Stimulated activated CD4-positive, alpha-beta T cell treated with anti-CD3 and anti-CD28 coated beads, Interleukin-2, amount 100 ng/mL, for 24 hours (primary cell): Measurements from ENCODE around the gene PLD1.

Experiments
- DNase-seq, 2 donors: peaks; one replicate each; pipeline ENCODE4 v3.0.0-alpha.2; 2020

PLD1 gene

GRCh38 chr3:171790574-171790897, 19.7 kb downstream of the PLD1 start:
- DNase-seq: no peak

- DNase-seq: no peak
Measured at GRCh38 chr3:171789759-171790505, 20.4 kb downstream of the PLD1 start.

DNA sequence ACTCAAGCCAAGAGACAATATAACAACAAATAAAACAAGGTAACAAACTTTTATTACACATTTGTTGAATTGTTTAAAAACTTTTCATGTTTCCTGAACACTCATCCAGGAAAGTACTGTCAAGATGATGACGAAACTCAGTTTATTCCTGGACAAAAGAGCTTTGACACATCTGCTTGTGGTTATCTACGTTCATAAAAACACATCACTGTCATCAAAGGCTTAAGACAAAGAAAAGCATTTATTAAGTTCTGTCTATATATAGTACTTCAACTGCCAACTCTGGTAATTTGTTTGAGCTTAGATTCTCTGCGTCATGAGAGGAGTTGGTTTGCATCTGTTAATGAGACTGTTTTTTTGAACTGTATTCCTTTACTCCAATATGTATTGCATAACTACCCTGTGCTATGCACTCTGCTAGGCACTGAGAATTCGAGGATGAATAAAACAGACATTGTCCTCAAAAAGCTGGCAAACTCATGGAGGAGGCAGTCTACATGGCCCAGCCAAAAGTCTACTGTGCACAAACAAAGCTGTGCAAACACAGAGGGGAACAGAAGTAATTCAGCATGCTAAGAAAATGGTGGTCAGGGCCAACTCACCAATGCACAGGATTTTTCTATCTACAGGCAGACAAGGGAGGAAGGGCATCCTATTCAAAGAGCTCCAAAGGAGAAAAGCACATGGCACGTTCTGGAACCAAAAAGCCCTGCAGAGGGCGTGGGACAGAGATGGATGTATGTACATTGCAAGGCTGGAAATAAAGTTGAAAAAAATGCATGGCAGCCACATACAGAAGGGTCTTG, 21.5 kb downstream of the PLD1 start:
- no peak for DNase-seq

DNA sequence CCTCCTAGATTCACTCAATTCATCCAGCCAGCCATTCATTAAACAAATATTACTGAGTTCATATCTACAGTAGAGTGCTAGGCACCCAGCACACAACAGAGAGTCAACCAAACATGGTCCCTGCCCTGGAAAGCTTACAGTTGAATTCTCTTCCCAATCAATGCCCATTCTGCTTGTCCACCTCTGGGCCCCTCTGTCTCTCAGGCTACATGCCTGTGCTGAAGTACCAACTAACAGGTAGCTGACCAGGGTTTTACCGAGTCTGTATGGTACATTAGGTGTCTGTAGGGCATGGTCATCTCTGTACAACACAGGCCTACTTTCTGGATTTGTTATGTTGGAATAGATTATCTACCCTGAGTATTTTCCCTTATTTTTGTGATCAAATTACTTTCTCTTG, 23.3 kb downstream of the PLD1 start:
- DNase-seq: no peak

DNA sequence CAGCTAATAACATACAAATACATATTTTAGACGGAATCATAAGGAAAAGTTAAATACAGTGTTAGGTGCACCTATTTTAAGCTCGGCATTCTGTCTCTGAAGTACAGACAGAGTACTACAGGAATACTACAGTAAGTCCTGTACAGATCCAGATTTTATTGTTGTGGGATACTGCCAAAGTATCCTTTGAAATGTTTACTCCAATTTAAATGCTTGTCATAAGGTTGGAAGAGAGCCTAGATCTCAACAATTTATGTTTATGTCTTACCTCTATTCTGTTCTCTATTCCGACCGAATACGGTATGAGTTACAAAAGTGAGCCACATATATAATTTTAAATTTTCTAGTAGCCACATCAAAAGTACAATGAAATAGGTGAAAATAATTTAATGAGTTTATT, 25.3 kb downstream of the PLD1 start:
- DNase-seq: no peak

DNA sequence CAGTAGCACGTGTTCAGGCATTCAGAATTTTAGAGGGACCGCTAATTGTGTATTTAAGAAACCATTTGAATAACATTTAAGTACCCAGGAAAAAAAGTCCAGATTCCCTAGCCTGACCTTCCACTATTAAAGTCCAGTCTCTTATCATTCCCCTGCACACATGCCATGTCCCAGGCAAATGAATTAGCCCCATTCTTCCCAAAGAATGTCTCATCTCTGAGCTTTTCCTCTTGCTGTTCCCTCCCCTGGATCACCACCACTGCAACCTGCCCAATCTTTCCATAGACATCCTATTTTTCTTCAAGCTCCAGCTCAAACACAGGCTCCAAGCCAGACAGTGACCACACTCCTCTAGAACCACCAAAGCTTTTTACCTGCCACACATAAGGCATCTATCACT, 25.9 kb downstream of the PLD1 start:
- DNase-seq: no peak

GRCh38 chr3:171783626-171784025, 26.7 kb downstream of the PLD1 start:
- no peak for DNase-seq

- no peak for DNase-seq
Measured at GRCh38 chr3:171783086-171783485, 27.2 kb downstream of the PLD1 start.

DNA sequence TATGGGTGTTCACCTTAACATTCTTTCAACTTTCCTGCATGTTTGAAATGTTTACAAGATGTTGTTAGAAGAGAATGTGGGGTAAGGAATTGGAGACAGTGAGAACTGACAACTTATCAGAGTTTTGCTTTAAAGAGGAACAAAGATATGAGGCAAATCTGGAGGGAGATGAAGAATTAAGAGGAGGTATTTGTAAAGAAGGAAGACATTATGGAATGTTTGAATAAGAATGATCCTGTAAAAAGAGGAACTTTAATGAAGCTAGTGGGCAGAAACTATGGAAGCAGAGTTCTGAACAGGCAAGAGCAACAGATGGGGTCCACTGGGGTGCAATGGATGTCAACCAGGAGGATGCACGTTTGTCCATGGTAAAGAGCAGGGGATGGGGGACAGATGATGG, 27.7 kb downstream of the PLD1 start:
- no peak for DNase-seq

DNA sequence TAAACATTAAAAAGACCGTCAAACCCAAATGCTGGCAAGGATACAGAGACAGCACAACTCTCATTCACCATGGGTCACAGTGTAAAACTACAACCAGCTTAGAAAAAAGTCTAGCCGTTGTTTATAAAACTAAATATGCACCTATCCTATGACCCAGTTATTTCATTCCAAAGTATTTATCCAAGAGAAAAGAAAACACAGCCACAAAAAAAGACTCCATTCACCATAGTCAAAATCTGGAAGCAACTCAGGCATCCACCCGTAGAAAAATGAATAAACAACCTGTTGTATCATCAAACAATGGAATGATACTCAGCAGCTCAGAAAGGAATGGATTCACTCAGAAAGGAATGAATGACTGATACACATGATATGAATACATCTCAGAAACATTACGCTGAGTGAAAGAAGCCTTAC, 28.6 kb downstream of the PLD1 start:
- no peak for DNase-seq

DNA sequence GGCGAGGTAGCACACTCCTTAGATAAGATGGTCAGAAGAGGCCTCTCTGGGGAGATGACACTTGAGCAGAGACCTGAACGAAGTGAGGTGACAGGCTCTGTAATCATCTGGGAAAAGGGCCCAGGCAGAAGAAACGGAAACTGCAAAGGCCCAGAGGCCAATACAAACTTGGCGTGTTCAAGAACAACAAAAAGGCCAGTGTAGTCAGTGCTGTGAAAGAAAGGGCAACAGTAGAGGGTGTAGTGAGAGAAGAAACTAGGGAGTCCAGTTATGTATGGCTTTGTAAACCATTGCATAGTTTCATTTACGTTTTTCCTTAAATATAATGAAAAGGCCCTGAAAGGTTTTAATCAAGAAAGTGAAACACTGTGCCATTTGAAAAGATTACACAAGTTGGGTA, 31.8 kb downstream of the PLD1 start:
- DNase-seq: no peak

GRCh38 chr3:171777596-171777995, 32.7 kb downstream of the PLD1 start:
- no peak for DNase-seq

GRCh38 chr3:171776839-171777583, 33.3 kb downstream of the PLD1 start:
- no peak for DNase-seq

- DNase-seq: no peak
Measured at GRCh38 chr3:171776411-171776810, 33.9 kb downstream of the PLD1 start.

DNA sequence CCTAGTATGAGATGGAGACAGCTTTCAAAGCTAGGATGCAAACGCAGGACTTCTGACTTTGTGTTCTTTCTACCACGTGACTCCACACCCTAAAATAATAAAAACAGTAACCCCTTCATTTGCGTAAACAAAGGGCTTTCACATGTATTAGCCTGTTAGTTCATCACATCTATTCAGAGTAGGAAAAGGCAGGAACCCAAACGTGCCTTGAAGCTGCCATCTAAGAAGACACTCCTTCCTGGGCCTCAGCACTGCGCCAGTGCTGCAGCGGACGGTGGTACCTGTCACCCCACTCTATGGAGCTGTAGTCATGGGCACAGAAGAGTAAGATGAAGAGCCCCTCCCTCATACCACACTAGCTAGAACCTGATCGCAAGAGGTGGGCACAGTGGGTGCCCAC, 34.3 kb downstream of the PLD1 start:
- no peak for DNase-seq

GRCh38 chr3:171774521-171774920, 35.8 kb downstream of the PLD1 start:
- DNase-seq: no peak

DNA sequence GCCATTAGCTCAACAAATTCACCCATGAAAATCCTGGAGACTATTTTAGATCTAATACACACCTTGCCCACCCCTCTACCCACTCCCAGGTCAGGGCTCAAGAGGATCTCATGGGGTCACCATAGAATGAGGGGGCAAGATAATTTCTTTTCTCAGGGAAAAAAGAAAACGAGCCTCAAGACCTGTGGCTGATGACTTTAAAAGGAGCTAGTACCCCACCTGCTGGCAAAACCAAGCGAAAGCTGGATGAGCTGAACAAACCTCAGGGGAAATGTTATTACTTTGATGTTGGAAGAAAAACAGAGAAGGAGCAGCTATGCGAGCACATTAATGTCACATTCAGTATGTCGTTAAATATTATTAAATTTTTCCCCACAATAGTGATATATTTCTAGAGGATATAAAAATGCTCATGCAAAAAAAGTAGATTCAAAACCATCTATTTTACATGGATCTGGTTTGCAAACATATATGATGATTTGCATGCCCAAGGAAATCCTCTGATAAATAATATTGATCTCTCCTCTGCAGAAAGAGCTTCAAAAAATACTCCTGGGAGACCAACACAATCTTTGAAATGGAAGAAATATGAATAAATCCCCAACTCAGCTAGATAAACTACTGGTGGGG, 37.7 kb downstream of the PLD1 start:
- peak; percentile 45 to 55 for DNase-seq

DNA sequence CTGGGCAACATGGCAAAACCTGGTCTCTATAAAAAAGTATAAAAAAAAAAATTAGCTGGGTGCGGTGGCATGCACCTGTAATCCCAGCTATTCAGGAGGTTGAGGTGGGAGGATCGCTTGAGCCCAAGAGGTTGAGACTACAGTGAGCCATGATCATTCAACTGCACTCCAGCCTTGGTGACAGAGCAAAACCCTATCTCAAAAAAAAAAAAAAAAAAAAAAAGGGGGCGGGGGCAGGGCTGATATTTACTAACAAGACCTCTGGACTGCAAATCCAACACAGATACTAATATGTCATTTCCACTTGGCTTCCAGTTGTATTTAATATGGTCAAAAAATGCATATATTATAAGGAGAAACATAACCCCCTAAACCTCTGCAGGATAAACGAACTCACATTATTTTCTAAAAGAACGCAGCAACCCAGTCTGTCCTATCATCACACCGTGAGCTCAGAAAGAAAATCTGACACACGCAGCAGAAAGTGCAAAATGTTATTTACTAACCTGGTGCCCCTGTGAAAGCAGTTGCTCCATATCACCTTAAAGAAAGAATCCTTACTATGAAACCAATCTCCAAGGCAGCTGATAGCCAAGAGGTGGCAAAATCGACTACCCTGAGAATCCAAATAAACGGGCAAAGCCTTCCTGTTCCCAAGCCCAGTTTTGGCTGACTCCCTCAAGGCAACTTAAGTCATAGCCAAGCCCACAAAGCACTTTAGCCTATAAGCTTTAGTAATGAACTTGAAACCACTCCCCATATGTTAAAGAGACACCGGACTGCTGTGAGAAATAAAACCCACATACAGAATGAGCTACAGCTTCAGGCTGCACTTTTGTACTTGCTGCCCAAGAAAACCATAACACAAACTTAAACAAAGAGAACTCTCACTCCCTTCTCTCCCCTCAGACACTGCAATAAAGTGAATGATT, 39.3 kb downstream of the PLD1 start:
- no peak for DNase-seq

- DNase-seq: no peak
Measured at GRCh38 chr3:171769461-171769860, 40.8 kb downstream of the PLD1 start.

DNA sequence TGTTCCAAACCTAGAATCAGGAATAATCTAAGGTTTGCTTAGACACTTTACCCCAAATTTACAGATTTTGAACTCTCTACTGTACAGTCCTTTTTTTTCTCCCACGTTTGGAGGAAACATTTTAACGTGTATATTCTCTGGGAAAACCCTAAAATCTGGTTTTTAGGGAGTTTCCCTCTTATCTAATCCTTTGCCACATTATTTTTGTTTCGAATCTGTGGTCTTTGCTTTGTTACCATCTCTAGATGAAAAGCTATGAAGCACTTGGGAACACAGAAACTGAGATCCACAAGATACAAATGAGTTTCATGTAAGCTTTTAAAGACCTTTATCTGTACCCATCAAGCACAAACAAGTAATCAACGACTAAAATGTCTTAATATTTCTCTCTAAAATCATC, 41.3 kb downstream of the PLD1 start:
- no peak for DNase-seq

GRCh38 chr3:171768281-171768900, 41.9 kb downstream of the PLD1 start:
- no peak for DNase-seq

DNA sequence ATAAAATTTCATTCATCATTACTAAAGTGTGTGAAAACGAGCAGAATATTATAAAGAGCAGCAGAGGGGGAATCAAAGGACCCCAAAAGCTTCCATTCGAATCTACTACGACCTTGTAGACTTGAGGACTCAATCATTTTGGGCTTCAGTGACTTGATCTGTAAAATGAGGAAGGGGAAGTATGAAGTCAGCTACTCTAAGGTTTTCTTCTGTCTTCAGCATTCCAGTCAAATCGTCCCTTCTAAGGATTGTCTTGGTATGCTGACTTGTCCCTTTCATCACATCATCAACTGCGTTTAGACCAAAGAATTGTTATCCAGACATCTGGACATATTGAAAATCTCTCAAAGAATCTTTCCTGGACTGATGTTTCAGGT, 44.8 kb downstream of the PLD1 start:
- no peak for DNase-seq
